Caki2 (cell line): ENCODE results near the gene LPP. TPM values are rescaled to one million over a fixed set of nuclear protein-coding genes. Genes with fewer than 3 reads are reported as not detected.
A peak's percentile ranks its signal among the peaks of the same experiment; 100 is the strongest.

Experiments used
- DNase-seq: peaks from one replicate; pipeline ENCODE4 v3.0.0-alpha.2; 2015; ENCODE audit warnings: low read depth
- in situ Hi-C: cut with HindIII; loops from 2 replicates; pipeline ENCODE4 v1.10.0; 2016; ENCODE audit warnings: low sequenced_read_pairs, low pct_unique_long_range_greater_than_20kb, mixed read lengths
- total RNA-seq: library from RNA; depleted of rRNA; stranded (reverse); fragments of >200 nt; shearing (Covaris generic); gene quantifications from 2 replicates; pipeline ENCODE4 v1.2.3, GENCODE V29; 2014; ENCODE audit warnings: low replicate concordance

The LPP gene
- total RNA-seq, 1 experiment from 2014 or later, result 9.2 TPM

- in situ Hi-C loops, result no loop called here
- DNase-seq, result no peak
These were observed 666.0 kb downstream of the LPP start for GRCh38 chr3:188819939-188820338.

- no peak for DNase-seq
- in situ Hi-C loops, result no loop called here
These were observed 668.0 kb downstream of the LPP start for GRCh38 chr3:188822004-188822403.

DNA sequence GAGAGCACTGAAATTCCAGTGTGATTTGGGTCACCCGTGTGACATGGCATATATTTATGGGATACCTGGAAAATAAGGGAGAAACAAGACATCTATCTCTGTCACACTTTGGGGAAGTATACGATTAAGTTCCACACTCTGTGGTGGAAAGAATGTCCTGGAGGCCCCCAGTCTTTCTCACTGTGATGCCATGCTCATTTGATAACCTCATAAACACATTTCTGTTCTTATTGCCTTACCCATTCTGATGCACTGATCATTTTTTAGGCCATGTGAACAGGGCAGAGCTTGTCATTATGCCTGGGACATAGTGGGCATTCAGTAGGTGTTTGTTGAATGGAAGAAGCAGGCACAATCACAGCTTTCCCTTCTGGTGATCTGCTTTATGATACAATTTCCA is 668.5 kb downstream of the LPP start:
- in situ Hi-C loops, result no loop called here
- DNase-seq, result no peak

DNA sequence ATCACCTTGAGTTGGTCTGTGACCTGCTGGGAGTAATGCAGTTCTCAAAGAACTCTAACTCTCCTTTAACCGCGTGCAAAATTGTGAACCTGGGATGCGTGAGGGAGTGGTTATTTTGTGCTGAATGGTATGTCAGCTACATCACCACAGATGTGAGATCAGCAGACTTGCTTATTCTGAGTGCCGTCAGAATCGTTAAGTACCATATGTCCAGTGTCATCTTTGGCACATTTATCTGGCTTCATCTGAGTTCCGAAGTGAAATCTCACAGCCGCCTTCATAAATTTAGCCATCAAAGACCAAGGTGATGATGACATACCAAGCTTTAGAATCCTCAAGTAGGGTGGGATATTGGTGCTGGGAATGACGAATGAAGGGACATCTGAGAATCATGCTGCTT is 670.6 kb downstream of the LPP start:
- DNase-seq, result no peak
- in situ Hi-C loops, result no loop called here

DNA sequence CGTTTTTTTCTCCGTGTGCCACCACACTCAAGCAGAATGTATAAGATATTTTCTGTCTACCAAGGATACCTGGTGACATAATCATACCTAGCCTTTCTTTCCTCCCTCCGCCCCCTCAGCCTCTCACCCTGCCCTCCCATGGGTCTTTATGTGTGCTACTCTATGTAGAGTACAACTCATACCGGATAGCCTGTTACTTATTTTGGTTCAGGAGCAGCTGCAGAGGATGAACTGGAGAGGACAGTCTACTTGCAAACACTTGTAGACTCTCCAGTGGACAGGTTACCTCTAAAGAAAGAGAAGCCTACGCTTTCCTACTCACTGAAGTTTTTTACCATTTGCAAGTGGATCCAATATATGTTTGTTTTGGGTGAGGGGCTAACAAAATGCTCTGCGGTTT is 671.9 kb downstream of the LPP start:
- in situ Hi-C loops, result no loop called here
- DNase-seq, result no peak

DNA sequence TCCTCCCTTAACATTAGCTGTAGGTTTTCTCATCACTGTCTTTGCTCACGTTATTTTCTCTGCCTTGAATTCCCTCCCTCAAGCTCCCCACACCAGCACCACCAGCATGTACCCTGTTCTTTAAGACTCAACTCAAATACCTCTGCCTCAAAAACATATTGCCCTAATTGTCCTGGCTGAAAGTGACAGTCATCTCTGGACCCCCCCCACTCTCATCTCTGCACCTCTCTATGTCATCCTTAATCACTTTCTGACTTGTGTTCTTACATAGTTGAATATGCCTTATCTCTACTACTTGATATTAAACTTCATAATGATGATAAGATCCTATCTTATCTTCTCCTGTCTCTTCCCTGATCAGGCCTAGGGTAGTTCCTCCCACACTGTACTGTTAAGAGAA is 672.6 kb downstream of the LPP start:
- in situ Hi-C loops, result no loop called here
- DNase-seq, result no peak

- in situ Hi-C loops, result no loop called here
- no peak for DNase-seq
These were observed 673.1 kb downstream of the LPP start for GRCh38 chr3:188827103-188827502.

GRCh38 chr3:188827576-188827975 is 673.6 kb downstream of the LPP start:
- in situ Hi-C loops, result no loop called here

GRCh38 chr3:188829130-188829529 is 675.2 kb downstream of the LPP start:
- DNase-seq, result no peak
- in situ Hi-C loops, result no loop called here

More at GRCh38 chr3:188827576-188827975, 673.6 kb downstream of the LPP start:
- no peak for DNase-seq

DNA sequence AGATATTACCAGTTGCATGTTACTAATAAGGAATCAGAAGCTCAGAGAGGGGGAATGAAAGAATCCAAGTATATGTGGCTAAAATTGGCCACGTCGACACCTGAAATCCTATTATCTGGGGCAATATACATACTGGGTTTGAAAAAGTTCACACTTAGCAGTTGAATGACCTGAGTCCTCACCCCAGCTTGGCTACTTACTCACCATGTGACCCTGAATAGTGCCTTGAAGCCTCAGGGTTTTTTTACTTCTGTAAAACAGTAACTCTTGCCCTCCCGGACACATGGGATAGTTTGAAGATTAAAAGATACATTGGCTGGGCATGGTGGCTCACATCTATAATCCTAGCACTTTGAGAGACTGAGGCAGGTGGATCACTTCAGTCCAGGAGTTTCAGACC is 675.6 kb downstream of the LPP start:
- DNase-seq, result no peak
- in situ Hi-C loops, result no loop called here

DNA sequence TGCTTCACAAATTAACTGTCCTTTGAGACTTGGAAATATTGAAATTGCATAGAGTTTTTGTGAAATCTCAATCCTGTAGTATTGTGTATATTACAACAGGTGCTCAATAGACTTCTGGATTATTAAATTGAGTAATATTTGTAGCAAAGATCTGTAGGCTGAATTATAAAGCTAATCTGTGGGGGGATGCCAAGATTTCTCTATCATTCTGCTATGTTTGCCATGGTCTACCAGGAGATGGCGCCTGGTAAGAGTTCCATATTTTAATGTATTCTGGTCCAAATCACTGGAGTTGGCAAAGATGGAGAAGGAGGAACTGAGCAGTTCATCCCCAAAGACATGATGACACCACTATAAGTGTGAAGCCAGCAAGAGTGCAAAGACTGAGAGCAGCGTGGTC is 676.9 kb downstream of the LPP start:
- in situ Hi-C loops, result no loop called here
- no peak for DNase-seq

GRCh38 chr3:188832146-188832545 is 678.2 kb downstream of the LPP start:
- in situ Hi-C loops, result no loop called here
- no peak for DNase-seq

- DNase-seq, result peak; percentile 9
These were observed 679.2 kb downstream of the LPP start for GRCh38 chr3:188832961-188833721.

DNA sequence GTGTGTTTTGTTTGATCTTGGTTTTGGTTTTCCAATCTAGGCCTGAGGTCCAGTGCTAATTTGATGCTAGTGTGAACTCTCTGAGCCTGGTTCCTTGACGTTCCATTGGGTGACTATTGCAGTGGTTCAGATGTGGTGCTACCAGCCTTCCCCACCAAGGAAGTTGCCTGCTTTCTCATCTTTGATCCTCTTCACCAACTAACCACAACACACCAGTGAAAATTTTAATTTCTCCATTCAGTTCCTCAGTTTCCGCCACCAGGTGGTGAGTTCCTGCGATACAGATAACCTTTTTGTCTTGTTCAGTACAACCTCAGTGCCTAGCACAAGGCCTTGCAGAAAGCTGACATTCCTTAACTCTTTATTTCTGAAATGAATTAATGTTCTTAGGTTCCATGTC is 680.4 kb downstream of the LPP start:
- in situ Hi-C loops, result no loop called here
- no peak for DNase-seq

More at GRCh38 chr3:188832961-188833721, 679.2 kb downstream of the LPP start:
- in situ Hi-C loops, result no loop called here

DNA sequence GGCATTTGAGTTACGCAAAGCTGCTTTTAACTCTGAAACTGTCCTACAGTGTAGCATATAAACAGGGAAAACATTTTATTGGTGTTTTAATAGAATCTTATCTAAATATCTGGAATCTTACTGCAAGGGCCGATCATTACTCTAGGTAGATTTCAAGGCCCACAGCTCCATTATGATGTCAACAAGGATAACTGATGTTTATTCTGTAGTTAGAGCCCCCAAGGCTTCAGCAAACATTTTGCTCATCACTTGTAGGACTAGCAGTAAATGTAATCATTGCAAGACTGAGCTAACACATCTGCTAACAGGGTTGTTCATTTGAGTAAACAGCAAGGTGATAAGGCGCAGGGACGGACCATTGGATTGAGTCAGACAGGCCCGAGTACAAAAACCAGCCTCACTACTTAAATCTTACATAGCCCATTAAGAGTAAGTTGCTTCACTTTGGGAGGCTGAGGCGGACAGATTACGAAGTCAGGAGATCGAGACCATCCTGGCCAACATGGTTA is 685.3 kb downstream of the LPP start:
- in situ Hi-C loops, result no loop called here
- DNase-seq, result no peak

DNA sequence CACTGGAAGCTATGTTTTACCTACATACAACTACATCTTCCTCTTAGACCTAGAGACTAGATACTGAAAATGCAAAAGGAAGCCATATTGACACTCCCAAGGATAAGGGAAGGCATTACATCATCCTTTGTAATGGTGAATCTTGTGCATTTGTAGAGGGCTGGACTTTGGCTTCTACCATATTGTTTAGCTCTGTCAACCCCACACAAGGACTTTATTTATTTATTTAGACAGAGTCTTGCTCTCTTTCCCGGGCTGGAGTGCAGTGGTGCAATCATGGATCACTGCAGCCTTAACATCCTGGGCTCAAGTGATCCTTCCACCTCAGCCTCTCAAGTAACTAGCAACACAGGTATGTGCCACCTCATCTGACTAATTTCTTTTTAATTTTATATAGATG is 686.3 kb downstream of the LPP start:
- in situ Hi-C loops, result no loop called here
- no peak for DNase-seq

- in situ Hi-C loops, result no loop called here
- no peak for DNase-seq
These were observed 687.9 kb downstream of the LPP start for GRCh38 chr3:188841906-188842305.

- in situ Hi-C loops, result no loop called here
- DNase-seq, result no peak
These were observed 688.7 kb downstream of the LPP start for GRCh38 chr3:188842639-188843038.

DNA sequence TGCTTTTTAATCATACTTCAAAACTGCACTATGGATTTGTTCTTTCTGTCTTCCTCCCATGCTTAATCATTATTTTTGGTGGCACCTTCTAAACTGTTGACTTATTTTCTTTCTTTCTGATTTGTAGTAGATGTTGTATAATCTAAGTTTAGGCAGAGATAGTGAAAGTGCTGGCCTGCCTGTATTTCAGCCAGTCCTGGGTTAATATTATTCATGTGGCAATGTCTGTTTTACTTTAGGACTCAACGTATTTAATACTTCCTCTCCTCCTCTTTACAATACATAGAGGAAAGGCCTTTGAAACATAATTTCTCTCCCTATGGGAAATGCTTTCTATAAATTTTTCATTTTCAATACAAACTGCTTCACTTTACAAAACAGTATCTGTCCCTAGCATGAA is 690.1 kb downstream of the LPP start:
- no peak for DNase-seq
- in situ Hi-C loops, result no loop called here

DNA sequence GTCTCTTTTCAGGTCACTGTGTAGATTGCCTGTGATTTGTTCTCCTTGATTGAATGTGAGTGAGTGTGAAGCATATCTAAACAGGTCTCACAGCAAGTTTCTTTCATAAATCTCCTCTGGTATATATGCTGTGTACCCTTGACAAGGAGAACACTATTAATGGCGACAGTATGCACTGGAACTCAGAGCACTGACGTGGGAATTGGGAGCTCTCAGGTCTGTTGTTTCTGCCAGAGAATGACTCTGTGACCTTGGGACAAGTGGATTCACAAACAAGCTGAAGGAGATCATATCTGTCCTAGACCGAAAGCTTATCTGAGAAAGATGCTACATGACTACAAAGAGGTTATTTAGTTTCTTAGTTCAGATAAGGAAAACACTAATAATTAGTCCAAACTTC is 691.6 kb downstream of the LPP start:
- no peak for DNase-seq
- in situ Hi-C loops, result no loop called here
